Activated naive CD4-positive, alpha-beta T cell treated with anti-CD3 and anti-CD28 coated beads, Interleukin-2, amount 10 ng/mL, durations not matched to agents 7 days and 5 days (primary cell): ENCODE data around the gene CEBPE.

Source experiments
- CTCF ChIA-PET: fragments of 350-600 bp; sonication (Branson Sonifier 250); formaldehyde crosslinking; loops from one replicate; lab custom pipeline; 2021; ENCODE audit warnings: antibody characterized with exemption; lab: Charles Lee
- DNase-seq: peaks from one replicate; pipeline ENCODE4 v3.0.0-alpha.2; 2020
- H3K27ac Mint-ChIP-seq: one replicate; pipeline ENCODE4 v1.8.0; 2021; ENCODE audit warnings: mild to moderate bottlenecking, moderate library complexity, mixed read lengths
- H3K27me3 Mint-ChIP-seq: one replicate; pipeline ENCODE4 v1.8.0; 2021; ENCODE audit warnings: mild to moderate bottlenecking, mixed read lengths
- H3K36me3 Mint-ChIP-seq: one replicate; pipeline ENCODE4 v1.8.0; 2021; ENCODE audit warnings: mixed read lengths
- H3K4me1 Mint-ChIP-seq: one replicate; pipeline ENCODE4 v1.8.0; 2021; ENCODE audit warnings: mixed read lengths
- H3K4me3 Mint-ChIP-seq: one replicate; pipeline ENCODE4 v1.8.0; 2021; ENCODE audit warnings: mild to moderate bottlenecking, moderate library complexity, mixed read lengths
- H3K9me3 Mint-ChIP-seq: one replicate; pipeline ENCODE4 v1.8.0; 2021; ENCODE audit warnings: mixed read lengths

The CEBPE gene

GRCh38 chr14:23153851-23154796 lies 35.1 kb upstream of the CEBPE start:
- CTCF ChIA-PET = interaction anchor here (1.1 kb wide), 1 partner anchor 13 kb away, joined by 3 read pairs; no protein-coding TSS in a partner anchor
- peaks cover 31% of the 10 kb centered on the region for H3K4me1 Mint-ChIP-seq
- no peaks in the 10 kb centered on the region for H3K36me3 Mint-ChIP-seq
- H3K4me3 Mint-ChIP-seq = no peak overlapping the region
- H3K27me3 Mint-ChIP-seq = peaks cover 33% of the 10 kb centered on the region
- no peak overlapping the region for H3K27ac Mint-ChIP-seq
- DNase-seq = no peak
- no peaks in the 10 kb centered on the region for H3K9me3 Mint-ChIP-seq

GRCh38 chr14:23151342-23151741 lies 32.3 kb upstream of the CEBPE start:
- H3K27me3 Mint-ChIP-seq = peaks cover 36% of the 10 kb centered on the region
- no peak overlapping the region for H3K4me3 Mint-ChIP-seq
- DNase-seq = no peak
- H3K36me3 Mint-ChIP-seq = no peaks in the 10 kb centered on the region
- CTCF ChIA-PET = interaction anchor here (1.6 kb wide), 1 partner anchor 35 kb away, joined by 5 read pairs; no protein-coding TSS in a partner anchor
- H3K27ac Mint-ChIP-seq = no peak overlapping the region
- H3K9me3 Mint-ChIP-seq = no peaks in the 10 kb centered on the region
- peaks cover 28% of the 10 kb centered on the region for H3K4me1 Mint-ChIP-seq

GRCh38 chr14:23149745-23150144 lies 30.7 kb upstream of the CEBPE start:
- H3K4me3 Mint-ChIP-seq = no peak overlapping the region
- CTCF ChIA-PET = interaction anchor here (0.8 kb wide), 1 partner anchor 29 kb away, joined by 3 read pairs; no protein-coding TSS in a partner anchor
- peaks cover 16% of the 10 kb centered on the region for H3K4me1 Mint-ChIP-seq
- no peak overlapping the region for H3K27ac Mint-ChIP-seq
- peaks cover 40% of the 10 kb centered on the region for H3K27me3 Mint-ChIP-seq
- no peak for DNase-seq
- H3K9me3 Mint-ChIP-seq = no peaks in the 10 kb centered on the region
- H3K36me3 Mint-ChIP-seq = no peaks in the 10 kb centered on the region

GRCh38 chr14:23148591-23149249 lies 29.7 kb upstream of the CEBPE start:
- H3K27me3 Mint-ChIP-seq = peaks cover 33% of the 10 kb centered on the region
- H3K4me1 Mint-ChIP-seq = peaks cover 5% of the 10 kb centered on the region
- DNase-seq = no peak
- no peaks in the 10 kb centered on the region for H3K36me3 Mint-ChIP-seq
- CTCF ChIA-PET = no interaction called here
- no peak overlapping the region for H3K27ac Mint-ChIP-seq
- no peak overlapping the region for H3K4me3 Mint-ChIP-seq
- no peaks in the 10 kb centered on the region for H3K9me3 Mint-ChIP-seq

- CTCF ChIA-PET = no interaction called here
- no peak overlapping the region for H3K27ac Mint-ChIP-seq
These were observed 28.6 kb upstream of the CEBPE start for GRCh38 chr14:23147676-23148075.

DNA sequence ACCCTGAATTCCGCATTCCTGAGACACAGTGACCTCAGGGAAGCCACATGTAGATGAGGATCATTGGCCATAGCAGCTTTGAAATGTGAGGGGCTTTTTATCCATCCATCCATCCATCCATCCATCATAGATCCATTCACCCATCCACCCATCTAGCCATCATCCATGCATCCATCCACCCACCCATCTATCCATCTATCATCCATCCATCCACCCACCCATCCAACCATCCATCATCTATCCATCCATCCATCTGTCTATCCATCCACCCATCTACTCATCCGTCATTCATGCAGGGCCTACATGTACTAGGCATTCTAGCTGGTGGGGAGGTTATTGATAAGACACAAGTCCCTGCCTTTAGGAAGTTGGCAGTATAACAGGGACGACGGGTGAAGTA lies 27.9 kb upstream of the CEBPE start:
- Mint-ChIP-seq H3K27me3 (peaks cover 39% of the 10 kb centered on the region), H3K9me3 (no peaks in the 10 kb centered on the region), H3K27ac (no peak overlapping the region), H3K4me3 (no peak overlapping the region), H3K4me1 (no peaks in the 10 kb centered on the region), H3K36me3 (no peaks in the 10 kb centered on the region)
- DNase-seq = no peak
- CTCF ChIA-PET = no interaction called here

More at GRCh38 chr14:23147676-23148075, 28.6 kb upstream of the CEBPE start:
- DNase-seq = no peak
- no peaks in the 10 kb centered on the region for H3K36me3 Mint-ChIP-seq
- no peak overlapping the region for H3K4me3 Mint-ChIP-seq
- no peaks in the 10 kb centered on the region for H3K4me1 Mint-ChIP-seq
- peaks cover 35% of the 10 kb centered on the region for H3K27me3 Mint-ChIP-seq
- H3K9me3 Mint-ChIP-seq = no peaks in the 10 kb centered on the region

- H3K36me3 Mint-ChIP-seq = no peaks in the 10 kb centered on the region
- CTCF ChIA-PET = no interaction called here
- no peaks in the 10 kb centered on the region for H3K4me1 Mint-ChIP-seq
- DNase-seq = no peak
- H3K9me3 Mint-ChIP-seq = no peaks in the 10 kb centered on the region
- H3K27me3 Mint-ChIP-seq = peaks cover 40% of the 10 kb centered on the region
- no peak overlapping the region for H3K4me3 Mint-ChIP-seq
- H3K27ac Mint-ChIP-seq = no peak overlapping the region
These were observed 27.4 kb upstream of the CEBPE start for GRCh38 chr14:23146351-23146910.

DNA sequence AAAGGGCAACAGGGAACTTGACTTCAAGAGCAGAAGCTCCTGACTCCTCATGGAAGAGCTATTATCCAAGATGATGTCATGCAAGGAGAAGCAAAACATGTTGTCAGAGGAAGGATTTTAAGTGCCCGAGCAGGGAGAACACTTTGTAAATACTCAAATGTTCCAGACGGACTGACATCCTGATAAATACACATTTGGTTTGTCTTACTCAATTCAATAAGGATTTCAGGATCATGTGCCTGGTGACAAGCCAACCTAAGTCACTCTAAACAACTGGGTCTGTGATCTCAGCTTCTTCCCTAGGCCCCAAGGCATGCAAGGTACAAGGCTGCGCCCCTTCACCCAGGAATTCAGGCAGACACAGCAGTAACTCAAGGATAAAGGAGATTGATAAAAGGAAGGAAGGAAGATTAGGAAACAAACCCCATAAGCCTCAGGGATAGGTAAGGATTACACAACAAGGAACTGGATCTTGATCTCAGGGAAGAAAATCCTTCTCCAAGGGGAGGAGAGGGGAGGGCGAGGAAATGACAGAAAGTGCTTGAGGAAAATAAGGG lies 26.8 kb upstream of the CEBPE start:
- Mint-ChIP-seq H3K9me3 (no peaks in the 10 kb centered on the region), H3K36me3 (no peaks in the 10 kb centered on the region), H3K27me3 (peaks cover 45% of the 10 kb centered on the region), H3K4me3 (no peak overlapping the region), H3K27ac (no peak overlapping the region), H3K4me1 (no peaks in the 10 kb centered on the region)
- DNase-seq = no peak
- CTCF ChIA-PET = interaction anchor here (1.1 to 1.7 kb wide), 2 partner anchors 25 to 38 kb away, joined by 3 to 5 read pairs; no protein-coding TSS in a partner anchor

GRCh38 chr14:23143911-23144310 lies 24.9 kb upstream of the CEBPE start:
- no peaks in the 10 kb centered on the region for H3K9me3 Mint-ChIP-seq
- CTCF ChIA-PET = interaction anchor here (1.7 kb wide), 1 partner anchor 23 kb away, joined by 5 read pairs; no protein-coding TSS in a partner anchor
- no peak for DNase-seq
- no peak overlapping the region for H3K27ac Mint-ChIP-seq
- peaks cover 53% of the 10 kb centered on the region for H3K27me3 Mint-ChIP-seq
- no peak overlapping the region for H3K4me3 Mint-ChIP-seq
- no peaks in the 10 kb centered on the region for H3K4me1 Mint-ChIP-seq
- H3K36me3 Mint-ChIP-seq = no peaks in the 10 kb centered on the region

DNA sequence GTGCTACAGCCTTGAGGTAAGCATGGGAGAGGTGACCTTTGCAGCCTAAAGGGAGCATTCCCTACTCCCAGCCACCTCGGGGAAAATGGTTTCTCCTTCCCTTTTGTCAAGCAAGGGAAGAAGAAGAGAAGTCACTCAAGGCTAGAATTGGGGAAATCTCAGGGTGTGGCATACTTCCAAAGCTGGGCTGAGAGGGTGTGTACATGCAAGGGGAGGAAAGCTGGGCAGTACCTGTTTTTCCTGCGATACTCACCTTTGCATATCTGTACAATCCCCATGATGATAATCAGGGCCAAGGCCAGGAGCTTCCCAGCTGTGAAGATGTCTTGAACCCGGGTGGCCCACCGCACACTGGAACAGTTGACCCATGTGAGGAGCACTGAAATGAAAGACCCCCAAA lies 23.8 kb upstream of the CEBPE start:
- CTCF ChIA-PET = no interaction called here
- Mint-ChIP-seq H3K9me3 (no peaks in the 10 kb centered on the region), H3K4me3 (no peak overlapping the region), H3K27ac (no peak overlapping the region), H3K27me3 (peaks cover 53% of the 10 kb centered on the region), H3K4me1 (no peaks in the 10 kb centered on the region), H3K36me3 (no peaks in the 10 kb centered on the region)
- DNase-seq = no peak

- no peaks in the 10 kb centered on the region for H3K36me3 Mint-ChIP-seq
- H3K4me3 Mint-ChIP-seq = no peak overlapping the region
- peaks cover 48% of the 10 kb centered on the region for H3K27me3 Mint-ChIP-seq
- H3K9me3 Mint-ChIP-seq = no peaks in the 10 kb centered on the region
- no peak for DNase-seq
- CTCF ChIA-PET = no interaction called here
- no peaks in the 10 kb centered on the region for H3K4me1 Mint-ChIP-seq
- no peak overlapping the region for H3K27ac Mint-ChIP-seq
These were observed 22.8 kb upstream of the CEBPE start for GRCh38 chr14:23141706-23142444.

- DNase-seq = no peak
- H3K36me3 Mint-ChIP-seq = no peaks in the 10 kb centered on the region
- H3K27ac Mint-ChIP-seq = no peak overlapping the region
- peaks cover 35% of the 10 kb centered on the region for H3K27me3 Mint-ChIP-seq
- no peaks in the 10 kb centered on the region for H3K4me1 Mint-ChIP-seq
- no peak overlapping the region for H3K4me3 Mint-ChIP-seq
- no peaks in the 10 kb centered on the region for H3K9me3 Mint-ChIP-seq
- CTCF ChIA-PET = interaction anchor here (1.0 kb wide), 1 partner anchor 47 kb away, joined by 3 read pairs; no protein-coding TSS in a partner anchor
These were observed 21.3 kb upstream of the CEBPE start for GRCh38 chr14:23140371-23140770.

GRCh38 chr14:23139874-23140273 lies 20.8 kb upstream of the CEBPE start:
- DNase-seq = no peak
- no peaks in the 10 kb centered on the region for H3K9me3 Mint-ChIP-seq
- peaks cover 35% of the 10 kb centered on the region for H3K27me3 Mint-ChIP-seq
- no peaks in the 10 kb centered on the region for H3K4me1 Mint-ChIP-seq
- H3K36me3 Mint-ChIP-seq = no peaks in the 10 kb centered on the region
- CTCF ChIA-PET = interaction anchor here (1.0 kb wide), 1 partner anchor 47 kb away, joined by 3 read pairs; no protein-coding TSS in a partner anchor
- H3K4me3 Mint-ChIP-seq = no peak overlapping the region
- H3K27ac Mint-ChIP-seq = no peak overlapping the region
